K562 (cell line): Measurements from ENCODE around the gene ARHGEF6. TPM values are rescaled to one million over a fixed set of nuclear protein-coding genes. Genes with fewer than 3 reads are reported as not detected.

Source experiments
- ATAC-seq: fragments of 200-7000 bp; cut with Tn5 transposase; 3 replicates; pipeline ENCODE4 v1.9.1; 2020; ENCODE audit warnings: moderate library complexity
- BruUV-seq: library from RNA; stranded (reverse); fragments of 400-500 nt; replicated peaks from 2 replicates; lab custom pipeline; 2021; lab: Mats Ljungman, UMichigan
- CTCF ChIA-PET: fragments of 300-600 bp; formaldehyde crosslinking; extraction: SDS; loops from one replicate; lab custom pipeline; 2021; ENCODE audit warnings: low intra/inter-chr PET ratio; lab: Yijun Ruan, JAX
- POLR2A ChIA-PET: fragments of 300-600, 350-650 bp; sonication (Branson Sonifier 250); formaldehyde crosslinking; extraction: SDS; loops from one replicate; lab custom pipeline; 2021; ENCODE audit warnings: antibody characterized with exemption, inconsistent platforms; lab: Yijun Ruan, JAX
- DNase-seq, 4 experiments: peaks; one replicate each; pipeline versions ENCODE4 v3.0.0 to v3.0.0-alpha.2; 2011 to 2018; ENCODE audit warnings: low spot score in 3 of 4, mixed read lengths in 3 of 4; ENCODE audit errors: extremely low read depth in 1 of 4
- FAIRE-seq: peaks from 2 replicates; lab custom pipeline; 2011; peaks lifted over from hg19 to GRCh38; lab: Jason Lieb, UNC
- H2AFZ ChIP-seq: 2 replicates; pipeline ENCODE4 v1.6.0; 2011; ENCODE audit warnings: low read depth, low read length, control low read depth, inconsistent platforms
- H3K27ac ChIP-seq: fragments of 200-600 bp; 3 replicates; pipeline ENCODE4 v1.8.0; 2011; ENCODE audit warnings: low read depth, mild to moderate bottlenecking, control low read depth, inconsistent platforms, low read length, moderate library complexity, mixed read lengths; ENCODE audit errors: extremely low read depth
- H3K27me3 ChIP-seq, 2 experiments: fragments of 300-600 bp in 1 of 2; 2 replicates in 1 of 2; 3 replicates in 1 of 2; pipeline versions ENCODE4 v1.6.0 to v1.8.0; 2011; ENCODE audit warnings: inconsistent platforms in 2 of 2, low read length in 2 of 2, mild to moderate bottlenecking in 1 of 2, mixed read lengths in 1 of 2, moderate library complexity in 1 of 2; ENCODE audit not compliant: control insufficient read depth in 2 of 2, insufficient read depth in 2 of 2
- H3K36me3 ChIP-seq: fragments of 300-600 bp; 3 replicates; pipeline ENCODE4 v1.8.0; 2011; ENCODE audit warnings: mild to moderate bottlenecking, low read length, inconsistent platforms; ENCODE audit not compliant: control insufficient read depth, insufficient read depth
- H3K4me1 ChIP-seq, 2 experiments: fragments of 200-600 bp in 1 of 2; replicated peaks in 1 of 2; 2 replicates in 1 of 2; 3 replicates in 1 of 2; pipeline versions ENCODE4 v1.5.1 to v1.8.0; 2011; ENCODE audit warnings: inconsistent platforms in 2 of 2, low read length in 2 of 2, mild to moderate bottlenecking in 1 of 2, mixed read lengths in 1 of 2, moderate library complexity in 1 of 2; ENCODE audit not compliant: control insufficient read depth in 2 of 2, insufficient read depth in 2 of 2
- H3K4me2 ChIP-seq: 2 replicates; pipeline ENCODE4 v1.6.1; 2011; ENCODE audit warnings: low read length, control low read depth, inconsistent platforms, mixed read lengths; ENCODE audit not compliant: insufficient read depth
- H3K4me3 ChIP-seq: fragments of 200-600 bp; sonication (generic), shearing (Covaris generic); 2 replicates; pipeline ENCODE4 v1.5.1; 2016; ENCODE audit warnings: control low read depth, inconsistent platforms
- H3K79me2 ChIP-seq: fragments of 200-600 bp; 3 replicates; pipeline ENCODE4 v1.8.0; 2011; ENCODE audit warnings: low read length, inconsistent platforms; ENCODE audit not compliant: control insufficient read depth, insufficient read depth
- H3K9ac ChIP-seq, 2 experiments: 2 replicates each; pipeline versions ENCODE4 v1.6.0 to v1.6.1; 2011; ENCODE audit warnings: low read depth in 2 of 2, low read length in 2 of 2, control low read depth in 1 of 2, inconsistent platforms in 1 of 2, mild to moderate bottlenecking in 1 of 2, mixed read lengths in 1 of 2; ENCODE audit not compliant: insufficient read depth in 1 of 2
- H3K9me1 ChIP-seq: one replicate; pipeline ENCODE4 v1.6.0; 2011; ENCODE audit warnings: inconsistent platforms, mild to moderate bottlenecking, low read length, moderate library complexity; ENCODE audit not compliant: control insufficient read depth, insufficient read depth
- H3K9me3 ChIP-seq: replicated peaks from 2 replicates; pipeline ENCODE4 v1.5.1; 2011; ENCODE audit warnings: low read depth, low read length, inconsistent platforms; ENCODE audit not compliant: control insufficient read depth, insufficient read depth
- H4K20me1 ChIP-seq: replicated peaks from 2 replicates; pipeline ENCODE4 v1.6.1; 2011; ENCODE audit warnings: low read length, inconsistent platforms, mixed read lengths; ENCODE audit not compliant: control insufficient read depth, insufficient read depth
- CHD4 ChIP-seq: fragments of 200-600 bp; sonication (generic); IDR thresholded peaks from 3 replicates; pipeline ENCODE4 v1.6.1; 2012; ENCODE audit warnings: low read depth, mild to moderate bottlenecking, mixed read lengths, low read length, inconsistent platforms; ENCODE audit not compliant: insufficient read depth, insufficient replicate concordance, poor library complexity, severe bottlenecking
- HMG20A ChIP-seq: fragments of 450-650 bp; formaldehyde crosslinking; conservative IDR thresholded peaks from 2 replicates; pipeline ENCODE4 v1.4.0; 2020; ENCODE audit warnings: mild to moderate bottlenecking, mixed read lengths
- MYNN ChIP-seq, 2 experiments: sonication (generic); formaldehyde crosslinking in 1 of 2; IDR thresholded peaks; 2 replicates each; pipeline versions ENCODE4 v1.5.0 to v1.6.1; 2016 to 2020; ENCODE audit warnings: antibody characterized with exemption in 1 of 2, missing genetic modification reagents in 1 of 2
- PML ChIP-seq: IDR thresholded peaks from 2 replicates; pipeline ENCODE4 v1.6.1; 2012; ENCODE audit warnings: low read length, inconsistent platforms
- POLR2H ChIP-seq: IDR thresholded peaks from 2 replicates; pipeline ENCODE4 v1.6.1; 2016; ENCODE audit warnings: missing genetic modification characterization, low read depth, mild to moderate bottlenecking, control low read depth, missing compliant biosample characterization, moderate library complexity
- SRF ChIP-seq, 2 experiments: fragments of 250-450, 450-650 bp in 1 of 2; sonication (Bioruptor Pico) in 1 of 2; sonication (generic) in 1 of 2; formaldehyde crosslinking; IDR thresholded peaks; 2 replicates each; pipeline versions ENCODE4 v1.5.0 to v1.5.1; 2020 to 2022; ENCODE audit warnings: mild to moderate bottlenecking in 1 of 2, missing genetic modification reagents in 1 of 2
- WGBS: fragments of 100-300 bp; shearing (Covaris generic); methylation state at CpG from one replicate; pipeline ENCODE4 v1.1.6; 2016; ENCODE audit warnings: low coverage, mixed read lengths; ENCODE audit not compliant: insufficient coverage; ENCODE audit errors: missing lambda C conversion rate; 5-methylcytosine and 5-hydroxymethylcytosine counted together
- in situ Hi-C: fragments of 300-500 bp; cut with MboI; formaldehyde crosslinking; loops from 4 replicates; pipeline ENCODE4 v1.15.0; 2018; ENCODE audit warnings: inconsistent platforms, mixed read lengths
- intact Hi-C: fragments of 100-400 bp; cut with micrococcal nuclease; formaldehyde crosslinking; loops from 2 replicates; pipeline ENCODE4 v1.14.2; 2022
- polyA plus RNA-seq, 8 experiments: library from polyadenylated mRNA; depleted of rRNA in 4 of 8; stranded (reverse) in 5 of 8; unstranded in 3 of 8; fragments of >200 nt; fragmentation: Nextera tagmentation in 2 of 8; fragmentation: Illumina TruSeq in 1 of 8; extraction: Ambion mirVana in 2 of 8; extraction: Trizol in 1 of 8; gene quantifications; 2 replicates each; pipeline versions ENCODE4 v1.2.1 to v1.2.3, GENCODE V29; 2011 to 2014; ENCODE audit warnings: inconsistent platforms in 1 of 8, missing spikeins in 1 of 8
- total RNA-seq, 7 experiments: library from RNA; depleted of rRNA in 6 of 7; stranded (reverse); fragments of >200 nt in 6 of 7; fragmentation: Illumina TruSeq in 2 of 7; extraction: Trizol in 2 of 7; gene quantifications; 2 replicates each; pipeline versions ENCODE4 v1.2.1 to v1.2.3, GENCODE V29; 2011 to 2021; ENCODE audit warnings: low replicate concordance in 1 of 7
- TF ChIP-seq, protein P1 (sequence below): fragments of 250-450 bp; sonication (Bioruptor Pico); IDR thresholded peaks from 2 replicates; pipeline ENCODE4 v1.8.0; 2021; ENCODE audit warnings: moderate library complexity, mild to moderate bottlenecking, inconsistent platforms
- TF ChIP-seq, protein P2 (sequence below): IDR thresholded peaks from 2 replicates; pipeline ENCODE4 v1.6.1; 2011; ENCODE audit warnings: borderline replicate concordance, low read depth, mild to moderate bottlenecking, moderate library complexity, low read length; ENCODE audit not compliant: insufficient read depth, poor library complexity, severe bottlenecking

Gene ARHGEF6
- total and polyA plus RNA-seq, 9 of the 15 experiments (the other 6 are each of a cell fraction or from before 2014, with no cell fraction given): 2.9 to 22.1 (median 13.3) TPM

DNA sequence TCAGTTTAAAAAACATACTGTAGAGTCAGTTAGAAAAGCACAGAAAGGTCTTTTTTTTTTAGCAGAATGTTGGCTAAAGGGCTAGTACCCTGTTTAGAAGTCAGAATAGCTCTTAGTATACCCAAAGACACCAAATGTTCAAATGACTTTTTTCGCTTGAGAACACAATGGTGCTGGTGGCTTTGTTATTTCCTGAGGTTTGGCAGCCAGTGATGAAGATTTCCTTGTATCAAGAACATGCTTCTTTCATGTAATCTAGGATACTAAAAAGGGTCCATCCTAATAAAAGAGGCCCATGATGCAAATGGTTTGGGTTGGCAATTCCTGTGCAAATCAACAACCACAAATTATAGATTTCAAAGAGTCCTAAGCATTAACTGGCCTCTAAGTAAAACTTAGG, 153.8 kb downstream of the ARHGEF6 start:
- in situ Hi-C loops: no loop called here
- intact Hi-C loops: no loop called here
- no peak overlapping the region for H3K4me3 ChIP-seq
- H3K27me3 ChIP-seq: peaks cover 0 to under 1% of the 10 kb centered on the region in 2 experiments; a peak in 1 of 5 replicates
- H3K4me2 ChIP-seq: no peak overlapping the region
- no peaks in the 10 kb centered on the region for H3K9me3 ChIP-seq
- WGBS: 0% methylated on average over 1 of the region's 1 CpG
- no peak overlapping the region for H3K9ac ChIP-seq
- FAIRE-seq: no peak
- H4K20me1 ChIP-seq: no peaks in the 10 kb centered on the region
- H3K36me3 ChIP-seq: no peaks in the 10 kb centered on the region
- POLR2A ChIA-PET: no interaction called here
- no peak for DNase-seq
- H3K4me1 ChIP-seq: no peaks in the 10 kb centered on the region
- no peaks in the 10 kb centered on the region for H3K9me1 ChIP-seq
- no peaks in the 10 kb centered on the region for H3K79me2 ChIP-seq
- CTCF ChIA-PET: no interaction called here
- H2AFZ ChIP-seq: no peak overlapping the region
- H3K27ac ChIP-seq: no peak overlapping the region
- ATAC-seq: no peak
- no peak for TF ChIP-seq MYNN (IDR thresholded peaks at IDR 0.05)
- TF ChIP-seq MYNN (CRISPR knock-in tag; IDR thresholded peaks at IDR 0.05): no peak
- no peak for TF ChIP-seq CHD4
- TF ChIP-seq PML: no peak
- TF ChIP-seq, protein P1, sequence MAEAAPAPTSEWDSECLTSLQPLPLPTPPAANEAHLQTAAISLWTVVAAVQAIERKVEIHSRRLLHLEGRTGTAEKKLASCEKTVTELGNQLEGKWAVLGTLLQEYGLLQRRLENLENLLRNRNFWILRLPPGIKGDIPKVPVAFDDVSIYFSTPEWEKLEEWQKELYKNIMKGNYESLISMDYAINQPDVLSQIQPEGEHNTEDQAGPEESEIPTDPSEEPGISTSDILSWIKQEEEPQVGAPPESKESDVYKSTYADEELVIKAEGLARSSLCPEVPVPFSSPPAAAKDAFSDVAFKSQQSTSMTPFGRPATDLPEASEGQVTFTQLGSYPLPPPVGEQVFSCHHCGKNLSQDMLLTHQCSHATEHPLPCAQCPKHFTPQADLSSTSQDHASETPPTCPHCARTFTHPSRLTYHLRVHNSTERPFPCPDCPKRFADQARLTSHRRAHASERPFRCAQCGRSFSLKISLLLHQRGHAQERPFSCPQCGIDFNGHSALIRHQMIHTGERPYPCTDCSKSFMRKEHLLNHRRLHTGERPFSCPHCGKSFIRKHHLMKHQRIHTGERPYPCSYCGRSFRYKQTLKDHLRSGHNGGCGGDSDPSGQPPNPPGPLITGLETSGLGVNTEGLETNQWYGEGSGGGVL (CRISPR knock-in tag): no peak
- TF ChIP-seq HMG20A (CRISPR knock-in tag): no peak
- TF ChIP-seq, protein P2, sequence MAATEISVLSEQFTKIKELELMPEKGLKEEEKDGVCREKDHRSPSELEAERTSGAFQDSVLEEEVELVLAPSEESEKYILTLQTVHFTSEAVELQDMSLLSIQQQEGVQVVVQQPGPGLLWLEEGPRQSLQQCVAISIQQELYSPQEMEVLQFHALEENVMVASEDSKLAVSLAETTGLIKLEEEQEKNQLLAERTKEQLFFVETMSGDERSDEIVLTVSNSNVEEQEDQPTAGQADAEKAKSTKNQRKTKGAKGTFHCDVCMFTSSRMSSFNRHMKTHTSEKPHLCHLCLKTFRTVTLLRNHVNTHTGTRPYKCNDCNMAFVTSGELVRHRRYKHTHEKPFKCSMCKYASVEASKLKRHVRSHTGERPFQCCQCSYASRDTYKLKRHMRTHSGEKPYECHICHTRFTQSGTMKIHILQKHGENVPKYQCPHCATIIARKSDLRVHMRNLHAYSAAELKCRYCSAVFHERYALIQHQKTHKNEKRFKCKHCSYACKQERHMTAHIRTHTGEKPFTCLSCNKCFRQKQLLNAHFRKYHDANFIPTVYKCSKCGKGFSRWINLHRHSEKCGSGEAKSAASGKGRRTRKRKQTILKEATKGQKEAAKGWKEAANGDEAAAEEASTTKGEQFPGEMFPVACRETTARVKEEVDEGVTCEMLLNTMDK: no peak
- no peak for TF ChIP-seq SRF (CRISPR knock-in tag; IDR thresholded peaks at IDR 0.05)
- no peak for TF ChIP-seq POLR2H (tag)
- no TSS peak for BruUV-seq
